Hair follicle dermal papilla cell (primary cell): ENCODE data around the gene TCEAL3. TPM values are rescaled to one million over a fixed set of nuclear protein-coding genes. Genes with fewer than 3 reads are reported as not detected.

Source experiments
- total RNA-seq: library from RNA; depleted of rRNA; stranded (reverse); fragments of >200 nt; gene quantifications from 2 replicates; pipeline ENCODE4 v1.2.3, GENCODE V29; 2012

Gene TCEAL3
- total RNA-seq = 9.6 and 14.1 TPM in 2 replicates

GRCh38 chrX:103607364-103608305 is at the start of gene TCEAL3:
TSS of gene TCEAL3 (plus strand) at chrX:103607963. CDS start at chrX:103609065, 1,102 bp downstream.

GRCh38 chrX:103585411-103586313 is 22.1 kb upstream of the TCEAL3 start, which contains the start of gene TCEAL4:
TSS of gene TCEAL4 (plus strand) at chrX:103585515. CDS start at chrX:103586676, 1,161 bp downstream.

GRCh38 chrX:103628386-103629317 is 20.9 kb downstream of the TCEAL3 start, which contains the start of gene TCEAL1:
TSS of gene TCEAL1 (plus strand) at chrX:103628975. CDS start at chrX:103629917, 942 bp downstream.

Other genes with a start within 250 kb of the TCEAL3 start
- 110 and 139 TPM in 2 replicates for gene BEX3, start 231.4 kb upstream of the TCEAL3 start, total RNA-seq
- 0.12 and 0.32 TPM in 2 replicates for gene RAB40A, start 88.5 kb upstream of the TCEAL3 start, total RNA-seq
- 20.9 and 23.1 TPM in 2 replicates for gene TCEAL4, start 22.4 kb upstream of the TCEAL3 start, total RNA-seq
- gene TCEAL1, start 21.0 kb downstream of the TCEAL3 start, total RNA-seq = 16.2 and 24.5 TPM in 2 replicates
- gene MORF4L2, start 78.7 kb downstream of the TCEAL3 start, total RNA-seq = 675 and 737 TPM in 2 replicates
- not detected in 2 replicates for gene TMEM31, start 102.9 kb downstream of the TCEAL3 start, total RNA-seq
- 0.97 and 1.9 TPM in 2 replicates for gene PLP1, start 168.9 kb downstream of the TCEAL3 start, total RNA-seq
- gene RAB9B, start 224.3 kb downstream of the TCEAL3 start, total RNA-seq = 0.97 and 1.1 TPM in 2 replicates